GM19438 (cell line): Measurements from ENCODE around the gene LRRC14B.
A peak's percentile ranks its signal among the peaks of the same experiment; 100 is the strongest.

Experiments
- ATAC-seq: cut with Tn5 transposase; IDR thresholded peaks from one replicate; pipeline ENCODE4 v1.9.1; 2021; ENCODE audit warnings: low read depth; ENCODE audit not compliant: unreplicated experiment

LRRC14B gene

GRCh38 chr5:173392-174290, 17.7 kb upstream of the LRRC14B start:
- no peak for ATAC-seq

- no peak for ATAC-seq
Measured at GRCh38 chr5:174291-174600, 17.0 kb upstream of the LRRC14B start.

DNA sequence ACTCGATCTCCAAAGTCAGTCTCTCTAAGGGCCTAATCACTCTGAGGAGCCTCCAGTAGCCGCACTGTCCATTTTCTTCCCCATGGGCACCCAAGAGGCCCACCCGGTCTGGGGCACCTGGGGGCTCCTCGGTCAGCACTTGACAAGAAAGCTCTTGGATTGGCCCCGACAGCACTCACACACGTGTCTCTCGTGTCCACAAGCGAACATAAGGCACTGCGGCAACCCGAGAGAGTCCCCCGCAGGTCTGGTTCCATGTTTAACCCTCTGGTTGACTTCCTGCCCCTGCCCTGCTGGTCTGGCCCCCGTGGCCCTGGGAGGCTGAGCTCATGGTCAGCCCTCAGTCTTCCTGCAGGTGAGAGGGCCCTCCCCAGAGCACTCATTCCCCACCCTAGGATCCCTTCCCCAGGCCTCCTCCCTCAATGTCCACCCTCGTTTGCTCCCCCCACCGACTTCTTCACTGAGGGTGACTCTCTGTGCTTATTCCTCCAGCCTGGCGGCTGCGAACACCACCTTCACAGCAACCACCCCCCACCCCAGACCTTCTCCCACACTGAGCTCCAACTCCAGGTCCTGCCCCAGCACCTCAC, 16.3 kb upstream of the LRRC14B start:
- no peak for ATAC-seq

DNA sequence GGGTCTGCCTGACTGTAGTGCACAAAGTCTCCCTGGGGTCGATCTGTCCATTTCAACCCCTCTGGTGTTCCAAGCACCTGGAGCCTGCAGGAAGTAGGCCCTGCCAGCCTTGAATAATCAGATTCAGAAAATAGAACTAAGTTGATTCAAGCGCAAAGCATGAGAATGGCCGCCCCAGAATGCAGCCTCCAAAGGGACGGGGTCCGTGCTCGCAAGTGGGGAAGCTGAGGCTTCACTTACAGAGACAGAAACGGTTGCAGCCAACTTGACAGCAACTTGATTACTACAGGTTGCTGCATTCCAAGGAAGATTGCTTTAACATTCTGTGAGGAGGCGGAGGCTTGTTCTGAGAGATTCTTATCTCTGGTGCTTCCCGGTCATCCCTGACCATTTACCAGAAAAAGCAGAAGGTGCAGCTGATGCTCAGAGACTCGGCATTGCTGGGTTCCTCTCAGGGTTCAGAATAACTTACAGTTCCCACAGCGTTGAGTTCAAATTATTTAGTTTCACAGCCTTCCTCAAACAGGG, 14.9 kb upstream of the LRRC14B start:
- no peak for ATAC-seq

DNA sequence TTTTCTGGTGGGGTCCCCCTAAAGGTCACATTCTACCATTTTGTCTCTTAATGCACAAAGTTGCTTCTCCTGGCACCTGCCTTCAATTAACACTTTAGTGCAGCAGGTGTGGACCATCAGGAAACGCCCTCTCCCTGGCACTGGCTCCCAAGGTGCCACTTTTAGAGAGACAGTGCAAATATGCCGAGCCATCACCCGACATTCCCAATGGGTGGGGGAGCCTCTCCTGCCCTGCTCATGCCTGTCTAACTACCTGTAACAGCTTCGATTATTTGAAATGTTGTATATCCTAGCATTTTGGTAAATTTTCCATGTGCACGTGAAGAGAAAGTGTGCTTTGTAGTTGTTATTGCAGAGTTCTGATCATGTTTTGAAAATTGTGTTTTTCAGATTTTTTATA, 13.2 kb upstream of the LRRC14B start:
- ATAC-seq: no peak

- ATAC-seq: no peak
Measured at GRCh38 chr5:179401-179800, 11.9 kb upstream of the LRRC14B start.

GRCh38 chr5:180286-180918, 10.9 kb upstream of the LRRC14B start:
- no peak for ATAC-seq

DNA sequence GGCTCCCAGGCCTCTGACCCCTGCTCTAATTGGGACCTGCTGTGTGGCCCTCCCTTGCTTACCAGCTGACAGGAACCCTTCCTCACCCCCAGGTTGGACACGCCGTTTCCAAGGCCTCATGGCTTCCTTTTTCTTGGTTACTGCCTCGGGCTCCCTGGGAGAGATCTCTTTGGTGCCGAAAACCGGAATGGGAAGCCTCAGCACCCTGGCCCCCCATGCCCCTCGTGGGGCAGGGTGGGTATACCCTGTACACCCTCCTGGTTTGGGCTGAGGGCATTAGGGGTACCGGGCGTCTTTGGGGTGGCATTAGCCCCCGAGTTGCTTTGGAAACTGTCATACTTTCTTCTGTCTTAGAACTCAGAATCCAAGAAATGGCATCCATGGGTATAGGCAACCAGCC, 10.1 kb upstream of the LRRC14B start:
- ATAC-seq: no peak

DNA sequence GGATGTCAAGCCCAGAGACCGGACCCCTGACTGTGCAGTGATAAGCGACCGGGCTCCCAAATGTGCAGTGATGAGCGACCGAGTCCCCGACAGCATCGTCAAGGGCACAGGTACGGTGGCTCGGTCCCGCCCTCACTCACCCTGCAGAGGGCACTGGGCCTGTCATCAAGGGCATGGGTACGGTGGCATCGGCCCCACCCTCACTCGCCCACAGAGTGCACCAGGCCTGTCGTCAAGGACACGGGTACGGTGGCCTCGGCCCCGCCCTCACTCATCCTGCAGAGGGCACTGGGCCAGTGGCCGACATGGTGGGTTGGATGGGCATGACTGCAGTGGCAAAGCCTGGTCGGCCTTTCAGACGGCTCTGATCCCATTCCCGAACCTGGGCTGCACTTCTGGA, 9.7 kb upstream of the LRRC14B start:
- ATAC-seq: no peak

- ATAC-seq: no peak
Measured at GRCh38 chr5:182126-182525, 9.2 kb upstream of the LRRC14B start.

DNA sequence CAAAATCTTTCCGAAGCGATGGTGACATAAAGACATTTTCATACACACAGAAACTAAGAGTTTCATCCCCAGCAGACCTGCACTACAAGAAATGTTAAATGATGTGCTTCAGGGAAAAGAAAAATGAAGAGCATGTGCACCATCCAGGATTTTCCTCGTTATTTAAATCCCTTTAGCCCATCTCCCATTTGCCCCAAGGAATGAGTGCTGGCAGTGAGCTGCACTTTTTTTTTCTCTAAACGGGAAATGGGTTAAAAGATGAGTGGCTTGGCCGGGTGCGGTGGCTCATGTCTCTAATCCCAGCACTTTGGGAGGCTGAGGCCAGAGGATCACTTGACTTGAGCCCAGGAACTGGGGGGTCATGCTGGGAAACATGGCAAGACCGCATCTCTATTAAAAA, 6.8 kb upstream of the LRRC14B start:
- ATAC-seq: no peak

- no peak for ATAC-seq
Measured at GRCh38 chr5:185095-186070, 5.9 kb upstream of the LRRC14B start.

GRCh38 chr5:186091-187041, 4.9 kb upstream of the LRRC14B start:
- ATAC-seq: no peak

DNA sequence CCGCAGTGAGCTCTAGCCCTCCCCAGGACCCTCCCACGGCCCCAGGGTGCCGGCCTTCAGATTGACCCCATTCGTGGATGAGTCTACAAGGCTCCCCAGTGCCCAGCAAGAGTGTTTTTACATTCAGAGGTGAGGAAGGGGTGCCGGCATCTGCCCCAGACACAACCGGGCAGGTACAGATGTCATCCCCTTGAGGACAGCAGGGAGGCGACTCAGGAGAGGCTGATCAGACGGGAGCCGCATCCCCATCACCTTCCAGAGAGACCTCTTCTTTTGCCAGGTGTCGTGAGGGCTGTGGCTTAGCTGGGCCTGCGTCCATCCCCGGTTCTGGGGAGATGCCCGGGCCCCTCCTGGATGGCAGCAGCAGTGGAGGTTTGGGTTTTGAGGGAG, 4.3 kb upstream of the LRRC14B start:
- no peak for ATAC-seq

GRCh38 chr5:187617-188451, 3.5 kb upstream of the LRRC14B start:
- no peak for ATAC-seq

- ATAC-seq: peak; percentile 70
Measured at GRCh38 chr5:188488-189481, 2.5 kb upstream of the LRRC14B start.

- ATAC-seq: no peak
Measured at GRCh38 chr5:189486-189885, 1.8 kb upstream of the LRRC14B start.
